HG02759 (cell line): Measurements from ENCODE around the gene UBASH3B.
A peak's percentile ranks its signal among the peaks of the same experiment; 100 is the strongest.
"Not testable (repeated sequence)": the region's sequence is repeated elsewhere in the genome, so short reads cannot be mapped to it uniquely, and the experiment has no call there.

Experiments used
- ATAC-seq: cut with Tn5 transposase; IDR thresholded peaks from one replicate; pipeline ENCODE4 v1.9.1; 2021; ENCODE audit warnings: mild to moderate bottlenecking, moderate library complexity; ENCODE audit not compliant: unreplicated experiment

Gene UBASH3B

GRCh38 chr11:122808478-122808869 lies 153.0 kb downstream of the UBASH3B start:
- peak; percentile 91 for ATAC-seq

GRCh38 chr11:122809866-122810265 lies 154.3 kb downstream of the UBASH3B start:
- no peak for ATAC-seq

GRCh38 chr11:122811721-122812120 lies 156.2 kb downstream of the UBASH3B start:
- ATAC-seq = no peak

DNA sequence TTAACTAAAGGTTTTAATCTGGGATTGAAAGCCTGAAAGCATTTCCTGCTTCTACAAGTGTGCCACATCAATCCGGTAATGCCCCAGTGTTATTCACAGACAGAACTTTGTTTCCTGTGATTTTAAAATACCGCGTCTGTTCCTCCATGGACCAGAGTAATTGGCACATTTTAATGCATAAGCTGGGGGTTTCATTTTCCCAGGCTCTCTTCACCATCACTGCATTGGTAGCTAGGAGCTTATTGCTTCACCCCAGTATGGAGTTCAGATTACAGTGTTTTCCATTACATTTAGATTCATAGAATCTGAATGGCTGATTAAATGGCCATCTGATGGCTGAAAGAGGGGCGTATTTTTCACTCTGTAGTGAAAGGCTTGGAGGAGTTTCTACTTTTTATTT lies 157.1 kb downstream of the UBASH3B start:
- no peak for ATAC-seq

- ATAC-seq = no peak
Measured at GRCh38 chr11:122813176-122813893, 157.8 kb downstream of the UBASH3B start.

DNA sequence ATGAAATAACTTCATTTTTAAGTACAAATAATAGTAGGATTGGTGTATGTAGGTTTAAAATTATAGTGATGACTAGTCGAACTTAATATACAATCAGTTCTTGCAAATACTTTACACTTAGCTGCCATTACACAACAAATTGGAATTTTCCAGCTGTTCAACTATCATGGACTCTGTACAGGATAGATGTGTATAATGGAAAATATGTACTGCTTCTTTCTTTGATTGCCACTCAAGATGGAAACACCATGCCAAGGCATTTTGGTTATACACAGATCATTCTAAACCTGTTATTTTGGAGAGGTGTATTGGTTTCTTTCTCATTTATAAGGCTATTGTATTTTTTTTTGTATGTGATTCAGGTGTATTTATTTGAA lies 158.4 kb downstream of the UBASH3B start:
- ATAC-seq = no peak

- ATAC-seq = no peak
Measured at GRCh38 chr11:122814401-122814800, 158.9 kb downstream of the UBASH3B start.

DNA sequence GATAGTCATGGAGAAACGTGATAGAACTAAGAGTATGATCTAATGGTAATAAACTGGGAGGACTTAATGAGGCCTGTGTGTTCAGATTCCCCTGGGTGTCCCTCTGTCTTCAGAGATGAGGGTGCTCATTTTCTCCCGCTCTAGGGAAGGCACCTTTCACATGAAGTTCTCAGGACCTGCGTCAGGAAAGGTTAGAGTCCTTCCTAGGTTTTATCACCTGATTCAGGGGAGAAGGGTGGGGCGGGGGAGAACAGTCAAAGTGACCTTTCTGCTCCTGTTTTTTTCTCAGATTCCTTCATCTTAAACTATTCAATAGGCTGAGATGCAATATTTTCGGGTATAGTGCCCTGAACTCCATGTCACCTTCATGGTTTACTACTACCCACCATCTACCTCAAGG lies 160.4 kb downstream of the UBASH3B start:
- ATAC-seq = no peak

DNA sequence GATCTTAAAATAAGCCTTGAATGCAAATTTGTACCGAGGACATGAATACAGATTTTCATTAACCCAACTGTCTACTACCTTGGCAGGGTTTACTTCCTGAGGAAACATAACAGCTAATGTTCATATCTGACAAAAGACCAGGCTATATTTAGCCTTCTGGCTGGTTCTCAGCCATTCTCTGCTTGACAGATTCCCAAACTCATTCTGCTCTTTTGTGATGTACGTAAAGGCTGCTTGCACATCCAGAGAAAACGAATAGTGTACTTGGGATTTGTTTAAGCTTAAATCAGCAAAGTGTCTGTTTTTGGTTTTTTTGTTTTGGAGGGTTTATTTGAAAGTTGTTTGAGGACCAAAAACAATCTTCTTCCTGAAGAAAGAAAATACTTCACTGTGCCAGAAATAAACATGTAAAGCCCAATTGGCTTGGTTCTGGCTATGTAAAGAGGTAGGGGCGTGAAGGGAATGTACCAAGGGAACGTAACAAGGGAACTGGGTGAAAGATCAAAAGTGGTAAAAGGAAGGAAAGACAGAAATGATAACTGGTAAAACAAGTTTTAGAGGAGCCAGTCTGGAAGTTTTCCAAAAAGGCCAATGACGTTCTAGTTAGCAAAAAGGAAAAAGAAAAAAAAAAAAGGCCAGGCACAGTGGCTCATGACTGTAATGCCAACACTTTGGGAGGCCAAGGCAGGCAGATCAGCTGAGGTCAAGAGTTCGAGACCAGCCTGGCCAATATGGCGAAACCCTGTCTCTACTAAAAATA lies 161.4 kb downstream of the UBASH3B start:
- no peak for ATAC-seq

DNA sequence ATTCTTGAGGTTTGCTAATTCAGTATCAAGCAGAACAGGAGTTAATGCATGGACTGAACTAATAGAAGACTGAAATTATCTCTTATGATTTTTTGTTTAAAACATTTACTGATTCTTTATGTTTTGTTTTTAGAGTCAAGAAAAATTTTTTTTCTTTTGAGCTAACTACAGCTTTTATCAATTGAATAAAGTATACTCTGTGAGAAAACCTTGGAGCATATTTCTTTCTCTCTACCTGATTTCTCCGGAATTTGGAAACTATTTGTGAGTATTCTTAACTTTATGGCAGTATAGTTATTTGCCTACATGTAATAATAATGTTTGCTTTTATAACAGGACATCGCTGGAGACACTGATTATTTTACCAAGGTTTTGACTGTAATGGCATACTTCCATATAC lies 164.6 kb downstream of the UBASH3B start:
- no peak for ATAC-seq

GRCh38 chr11:122821169-122821568 lies 165.6 kb downstream of the UBASH3B start:
- ATAC-seq = no peak

DNA sequence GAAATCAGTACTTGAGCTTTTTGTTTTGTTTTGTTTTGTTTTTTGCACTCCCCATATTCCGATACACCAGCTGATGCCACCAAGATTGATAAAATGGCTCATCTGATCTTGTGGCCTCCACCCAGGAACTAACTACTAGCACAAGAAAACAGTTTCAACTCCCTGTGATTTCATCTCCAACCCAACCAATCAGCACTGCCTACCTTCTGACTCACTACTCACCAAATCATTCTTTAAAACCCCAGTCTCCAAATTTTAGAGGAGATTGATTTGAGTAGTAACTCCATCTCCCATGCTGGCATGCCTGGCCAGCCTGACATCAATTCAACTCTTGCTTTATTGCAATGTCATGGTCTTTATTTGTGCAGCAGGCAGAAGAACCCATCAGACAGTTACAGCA lies 166.7 kb downstream of the UBASH3B start:
- ATAC-seq = no peak

DNA sequence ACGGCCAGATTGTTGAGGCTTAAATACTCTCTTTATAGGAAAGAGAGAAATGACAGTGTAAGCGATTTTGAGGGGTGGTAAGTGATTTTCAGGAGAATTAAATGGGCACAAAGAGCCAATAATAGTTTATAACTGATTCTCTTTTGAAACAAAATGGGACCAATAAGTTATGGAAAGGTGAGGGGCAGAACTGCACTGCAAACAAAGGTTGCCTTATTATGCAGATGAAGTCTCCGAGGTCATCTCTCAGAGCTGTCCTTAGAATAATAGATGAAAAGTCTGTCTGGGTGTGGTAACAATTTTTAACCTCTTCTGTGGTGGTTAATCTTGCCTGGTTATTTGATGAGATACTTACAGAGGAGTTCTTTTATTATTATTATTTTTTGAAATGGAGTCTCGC lies 168.0 kb downstream of the UBASH3B start:
- ATAC-seq = no peak

GRCh38 chr11:122829371-122829770 lies 173.8 kb downstream of the UBASH3B start:
- ATAC-seq = not testable (repeated sequence)

DNA sequence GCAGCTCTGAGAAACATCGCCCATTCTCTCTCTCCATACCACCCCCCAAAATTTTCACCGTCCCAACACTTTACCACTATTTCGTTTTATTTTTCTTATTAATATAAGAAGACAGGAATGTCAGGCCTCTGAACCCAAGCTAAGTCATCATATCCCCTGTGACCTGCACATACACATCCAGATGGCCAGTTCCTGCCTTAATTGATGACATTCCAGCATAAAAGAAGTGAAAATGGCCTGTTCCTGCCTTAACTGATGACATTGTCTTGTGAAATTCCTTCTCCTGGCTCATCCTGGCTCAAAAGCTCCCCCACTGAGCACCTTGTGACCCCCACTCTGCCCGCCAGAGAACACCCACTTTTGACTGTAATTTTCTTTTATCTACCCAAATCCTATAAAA lies 176.8 kb downstream of the UBASH3B start:
- not testable (repeated sequence) for ATAC-seq

GRCh38 chr11:122832721-122833470 lies 177.4 kb downstream of the UBASH3B start:
- no peak for ATAC-seq

DNA sequence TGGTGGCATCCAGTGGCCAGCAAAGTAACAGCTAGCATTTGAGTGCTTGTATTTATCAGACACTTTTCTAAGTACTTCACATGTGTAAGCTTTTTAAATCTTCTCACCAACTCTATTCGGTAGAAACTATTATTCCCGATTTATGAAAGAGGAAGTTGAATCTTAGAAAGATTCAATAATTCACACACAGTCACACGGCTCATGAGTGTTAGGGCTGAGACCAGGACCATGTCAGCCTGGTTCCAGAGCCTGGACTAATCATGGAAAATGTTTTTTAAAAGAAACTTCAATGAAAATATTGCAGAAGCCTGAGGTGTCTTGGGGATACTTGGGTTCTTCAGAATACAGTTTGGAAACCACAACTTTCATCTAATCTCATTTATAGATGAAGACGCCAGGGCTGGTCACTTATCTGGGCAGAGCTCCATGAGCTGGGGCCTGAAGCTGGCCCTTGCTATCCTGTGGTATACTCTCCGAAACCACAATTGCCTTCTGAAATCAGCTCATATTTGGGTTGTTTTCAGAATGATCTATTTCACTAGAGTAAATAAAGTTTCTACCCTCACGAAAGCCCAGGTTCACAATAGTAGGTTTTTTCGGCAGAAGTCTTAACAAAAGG lies 178.4 kb downstream of the UBASH3B start:
- no peak for ATAC-seq

- ATAC-seq = no peak
Measured at GRCh38 chr11:122836916-122837315, 181.4 kb downstream of the UBASH3B start.

DNA sequence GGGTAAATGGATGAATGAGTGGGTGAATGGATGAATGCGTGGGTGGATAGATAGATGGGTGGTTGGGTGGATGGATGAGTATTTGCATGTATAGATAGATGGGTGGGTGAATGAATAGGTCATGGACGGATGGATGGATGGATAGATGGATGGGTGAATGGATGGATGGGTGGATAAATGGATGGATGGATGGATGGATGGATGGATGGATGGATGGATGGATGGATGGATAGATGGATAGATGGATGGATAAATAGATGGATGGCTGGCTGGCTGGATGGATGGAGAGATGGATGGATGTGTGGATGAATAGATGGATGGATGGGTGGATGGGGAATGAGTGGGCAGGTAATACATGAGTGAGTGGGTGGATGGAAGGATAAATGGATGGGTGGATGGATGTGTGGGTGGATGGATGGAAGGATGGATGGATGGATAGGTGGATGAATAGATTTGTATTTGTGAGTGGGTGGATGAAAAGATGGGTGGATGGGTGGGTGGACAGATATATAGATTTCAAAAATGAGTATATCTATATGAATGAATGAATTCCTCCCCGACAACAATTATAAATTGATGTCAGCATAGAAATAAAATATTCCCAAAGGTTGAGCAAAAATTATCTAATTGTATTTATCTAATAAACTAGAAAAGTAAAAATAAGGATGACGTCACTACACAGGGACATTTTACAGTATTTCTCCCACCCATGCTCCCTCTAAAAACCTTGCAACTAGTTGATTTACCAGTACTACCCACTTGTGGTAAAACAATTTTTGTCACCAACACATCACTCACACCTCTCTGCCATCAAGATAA lies 182.2 kb downstream of the UBASH3B start:
- no peak for ATAC-seq
